Tibial artery (tissue), 4 donors: ENCODE results near the gene ARHGAP25.

Experiments used
- DNase-seq, 2 donors: peaks; one replicate each; pipeline ENCODE4 v3.0.0-alpha.2; 2019
- H3K27ac ChIP-seq, 2 donors: fragments of 200-600 bp; sonication (generic) in 1 of 2; 1 replicate in 1 of 2; 2 replicates in 1 of 2; pipeline ENCODE4 v1.5.1; 2018 to 2019; ENCODE audit warnings: mild to moderate bottlenecking in 1 of 2
- H3K27me3 ChIP-seq, 2 donors: fragments of 200-600 bp; sonication (generic) in 1 of 2; one replicate each; pipeline versions ENCODE4 v1.5.1 to v1.6.0; 2016 to 2019
- H3K36me3 ChIP-seq, 3 donors: fragments of 200-600 bp; sonication (generic) in 2 of 3; one replicate each; pipeline ENCODE4 v1.5.1; 2016 to 2019; ENCODE audit warnings: mild to moderate bottlenecking in 2 of 3
- H3K4me1 ChIP-seq, 4 donors: fragments of 200-600 bp; sonication (generic) in 2 of 4; 1 replicate in 3 of 4; 2 replicates in 1 of 4; pipeline ENCODE4 v1.5.1; 2016 to 2019
- H3K4me3 ChIP-seq, 2 donors: fragments of 200-600 bp; sonication (generic) in 1 of 2; 1 replicate in 1 of 2; 2 replicates in 1 of 2; pipeline ENCODE4 v1.5.1; 2018 to 2019; ENCODE audit warnings: mild to moderate bottlenecking in 2 of 2
- H3K9me3 ChIP-seq, 3 donors: fragments of 200-600 bp; sonication (generic) in 1 of 3; one replicate each; pipeline ENCODE4 v1.5.1; 2016 to 2019
- intact Hi-C: fragments of 100-400 bp; cut with DNase I; formaldehyde crosslinking; loops from one replicate; pipeline ENCODE4 v1.15.0; 2023; ENCODE audit warnings: low total_unique reads
- TF ChIP-seq, protein P1 (sequence below), 2 experiments: fragments of 200-600 bp in 1 of 2; fragments of 450-650 bp in 1 of 2; IDR thresholded peaks; one replicate each; pipeline ENCODE4 v1.5.1; 2017 to 2019; ENCODE audit warnings: antibody characterized with exemption in 2 of 2, mild to moderate bottlenecking in 1 of 2, moderate library complexity in 1 of 2

The ARHGAP25 gene

DNA sequence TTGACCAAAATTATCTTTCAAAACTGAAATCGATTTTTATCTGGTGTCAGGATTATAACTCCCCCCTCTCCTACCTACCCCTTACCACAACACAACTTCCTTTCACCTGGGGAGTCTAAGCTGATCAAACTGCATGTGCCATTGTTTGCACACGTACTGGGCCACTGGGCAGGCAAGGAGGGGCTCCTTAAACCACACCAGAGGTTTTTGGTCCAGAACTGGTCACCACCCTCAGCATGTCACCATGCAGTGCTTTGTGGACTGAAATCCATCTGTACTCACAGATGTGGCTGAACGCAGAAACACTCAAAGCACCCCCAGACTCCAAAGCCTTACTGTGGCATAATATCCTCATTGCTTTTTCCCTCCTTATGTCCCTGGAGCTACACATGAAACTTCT, 13.9 kb upstream of the ARHGAP25 start:
- Histone ChIP-seq H3K4me1 (no peaks in the 10 kb centered on the region), H3K36me3 (no peaks in the 10 kb centered on the region), H3K4me3 (no peak overlapping the region), H3K27me3 (no peaks in the 10 kb centered on the region), H3K27ac (no peak overlapping the region), H3K9me3 (no peaks in the 10 kb centered on the region)
- DNase-seq: no peak
- TF ChIP-seq, protein P1, sequence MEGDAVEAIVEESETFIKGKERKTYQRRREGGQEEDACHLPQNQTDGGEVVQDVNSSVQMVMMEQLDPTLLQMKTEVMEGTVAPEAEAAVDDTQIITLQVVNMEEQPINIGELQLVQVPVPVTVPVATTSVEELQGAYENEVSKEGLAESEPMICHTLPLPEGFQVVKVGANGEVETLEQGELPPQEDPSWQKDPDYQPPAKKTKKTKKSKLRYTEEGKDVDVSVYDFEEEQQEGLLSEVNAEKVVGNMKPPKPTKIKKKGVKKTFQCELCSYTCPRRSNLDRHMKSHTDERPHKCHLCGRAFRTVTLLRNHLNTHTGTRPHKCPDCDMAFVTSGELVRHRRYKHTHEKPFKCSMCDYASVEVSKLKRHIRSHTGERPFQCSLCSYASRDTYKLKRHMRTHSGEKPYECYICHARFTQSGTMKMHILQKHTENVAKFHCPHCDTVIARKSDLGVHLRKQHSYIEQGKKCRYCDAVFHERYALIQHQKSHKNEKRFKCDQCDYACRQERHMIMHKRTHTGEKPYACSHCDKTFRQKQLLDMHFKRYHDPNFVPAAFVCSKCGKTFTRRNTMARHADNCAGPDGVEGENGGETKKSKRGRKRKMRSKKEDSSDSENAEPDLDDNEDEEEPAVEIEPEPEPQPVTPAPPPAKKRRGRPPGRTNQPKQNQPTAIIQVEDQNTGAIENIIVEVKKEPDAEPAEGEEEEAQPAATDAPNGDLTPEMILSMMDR (IDR thresholded peaks at IDR 0.05): no peak
- intact Hi-C loops: no loop called here

- no peak overlapping the region for H3K27ac ChIP-seq
- no peaks in the 10 kb centered on the region for H3K9me3 ChIP-seq
- no peak overlapping the region for H3K4me3 ChIP-seq
- no peaks in the 10 kb centered on the region for H3K27me3 ChIP-seq
- no peaks in the 10 kb centered on the region for H3K4me1 ChIP-seq
- intact Hi-C loops: no loop called here
- H3K36me3 ChIP-seq: no peaks in the 10 kb centered on the region
- DNase-seq: no peak
- TF ChIP-seq, protein P1 (IDR thresholded peaks at IDR 0.05): no peak
These were observed 13.0 kb upstream of the ARHGAP25 start for GRCh38 chr2:68721482-68722101.

- Histone ChIP-seq H3K27me3 (no peaks in the 10 kb centered on the region), H3K36me3 (no peaks in the 10 kb centered on the region), H3K27ac (no peak overlapping the region), H3K4me1 (no peaks in the 10 kb centered on the region), H3K4me3 (no peak overlapping the region), H3K9me3 (no peaks in the 10 kb centered on the region)
- intact Hi-C loops: no loop called here
- TF ChIP-seq, protein P1 (IDR thresholded peaks at IDR 0.05): no peak
- DNase-seq: no peak
These were observed 11.9 kb upstream of the ARHGAP25 start for GRCh38 chr2:68722712-68723111.

DNA sequence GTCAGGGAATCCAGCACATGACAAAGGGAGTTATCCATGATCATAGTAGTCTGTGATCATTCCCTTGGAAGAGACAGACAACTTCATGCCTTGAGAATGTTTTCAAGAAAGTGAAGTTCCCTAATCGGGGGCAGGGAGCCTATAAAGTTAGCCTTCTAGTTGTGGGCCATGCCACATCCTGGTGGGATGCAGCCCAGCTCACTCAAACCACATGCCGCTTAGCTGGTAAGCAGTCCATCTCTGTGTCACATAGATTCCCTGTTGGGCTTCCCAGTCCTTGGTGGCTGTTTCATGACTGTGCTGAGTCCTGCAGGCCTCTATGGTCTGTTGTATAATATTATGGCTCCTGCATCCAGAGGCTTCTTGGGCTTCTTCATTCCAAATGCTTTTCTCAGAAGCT, 11.4 kb upstream of the ARHGAP25 start:
- no peaks in the 10 kb centered on the region for H3K27me3 ChIP-seq
- no peak overlapping the region for H3K27ac ChIP-seq
- no peak overlapping the region for H3K4me3 ChIP-seq
- DNase-seq: no peak
- H3K9me3 ChIP-seq: no peaks in the 10 kb centered on the region
- no peaks in the 10 kb centered on the region for H3K4me1 ChIP-seq
- intact Hi-C loops: no loop called here
- H3K36me3 ChIP-seq: no peaks in the 10 kb centered on the region
- TF ChIP-seq, protein P1 (IDR thresholded peaks at IDR 0.05): no peak

- no peak for DNase-seq
- Histone ChIP-seq H3K4me1 (no peaks in the 10 kb centered on the region), H3K36me3 (no peaks in the 10 kb centered on the region), H3K9me3 (no peaks in the 10 kb centered on the region), H3K4me3 (no peak overlapping the region), H3K27ac (no peak overlapping the region), H3K27me3 (no peaks in the 10 kb centered on the region)
- intact Hi-C loops: no loop called here
- TF ChIP-seq, protein P1 (IDR thresholded peaks at IDR 0.05): no peak
These were observed 8.5 kb upstream of the ARHGAP25 start for GRCh38 chr2:68726100-68726499.
